Endothelial cell (in vitro differentiated cells): ENCODE data around the gene EDN2. TPM values are rescaled to one million over a fixed set of nuclear protein-coding genes. Genes with fewer than 3 reads are reported as not detected.

Experiments used
- DNase-seq: peaks from one replicate; pipeline ENCODE4 v3.0.0; 2021; ENCODE audit warnings: low spot score
- H3K27ac Mint-ChIP-seq: one replicate; pipeline ENCODE4 v1.8.0; 2021; ENCODE audit warnings: mixed read lengths, inconsistent platforms; ENCODE audit not compliant: unreplicated experiment
- H3K27me3 Mint-ChIP-seq: one replicate; pipeline ENCODE4 v1.8.0; 2021; ENCODE audit warnings: mild to moderate bottlenecking, moderate library complexity, mixed read lengths, inconsistent platforms; ENCODE audit not compliant: unreplicated experiment
- H3K36me3 Mint-ChIP-seq: one replicate; pipeline ENCODE4 v1.8.0; 2021; ENCODE audit warnings: mild to moderate bottlenecking, low read depth, mixed read lengths, inconsistent platforms; ENCODE audit not compliant: unreplicated experiment
- H3K4me1 Mint-ChIP-seq: one replicate; pipeline ENCODE4 v1.8.0; 2021; ENCODE audit warnings: mild to moderate bottlenecking, mixed read lengths, inconsistent platforms; ENCODE audit not compliant: unreplicated experiment
- H3K4me3 Mint-ChIP-seq: one replicate; pipeline ENCODE4 v1.8.0; 2021; ENCODE audit warnings: mild to moderate bottlenecking, mixed read lengths, inconsistent platforms; ENCODE audit not compliant: unreplicated experiment
- H3K9me3 Mint-ChIP-seq: one replicate; pipeline ENCODE4 v1.8.0; 2021; ENCODE audit warnings: mixed read lengths, inconsistent platforms; ENCODE audit not compliant: unreplicated experiment
- CTCF ChIP-seq: fragments of 200-600 bp; sonication (generic); IDR thresholded peaks from one replicate; pipeline ENCODE4 v1.5.0; 2021; ENCODE audit warnings: antibody characterized with exemption; ENCODE audit not compliant: unreplicated experiment
- total RNA-seq: library from RNA; stranded (reverse); fragmentation: NEBNext Ultra II Directional; extraction: Animal tissue kit (Norgen Biotek cat#: 25700); gene quantifications from one replicate; pipeline ENCODE4 v1.2.1, GENCODE V29; 2021; ENCODE audit not compliant: unreplicated experiment

The EDN2 gene
- total RNA-seq, 1 donor from 2014 or later = 0.21 TPM

DNA sequence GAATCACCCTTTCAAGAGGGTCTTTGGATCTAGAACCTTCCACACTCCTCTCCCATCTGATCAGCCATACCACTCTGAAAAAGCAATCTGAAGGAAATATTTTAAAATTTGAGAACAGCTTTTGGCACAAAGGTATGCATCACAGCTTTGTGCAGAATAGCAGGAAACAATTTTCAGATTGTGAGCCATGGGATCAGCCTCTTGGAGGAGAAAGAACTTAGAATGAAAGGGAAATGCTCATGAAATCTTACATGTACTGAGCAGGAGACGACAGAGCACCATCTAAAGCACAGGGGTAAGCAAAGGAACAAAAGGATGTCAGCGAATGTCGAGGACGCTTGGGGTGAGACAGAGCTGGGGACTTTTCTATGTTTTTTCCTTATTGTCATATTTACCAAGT is 54.4 kb downstream of the EDN2 start:
- Mint-ChIP-seq H3K36me3 (no peaks in the 10 kb centered on the region), H3K9me3 (no peaks in the 10 kb centered on the region), H3K4me1 (peaks cover 8% of the 10 kb centered on the region), H3K27ac (no peak overlapping the region), H3K4me3 (no peak overlapping the region), H3K27me3 (peaks cover 10% of the 10 kb centered on the region)
- no peak for TF ChIP-seq CTCF
- DNase-seq = no peak

GRCh38 chr1:41429641-41430035 is 54.8 kb downstream of the EDN2 start:
- H3K27me3 Mint-ChIP-seq = peaks cover 10% of the 10 kb centered on the region
- TF ChIP-seq CTCF = no peak
- H3K9me3 Mint-ChIP-seq = no peaks in the 10 kb centered on the region
- no peaks in the 10 kb centered on the region for H3K36me3 Mint-ChIP-seq
- peaks cover 8% of the 10 kb centered on the region for H3K4me1 Mint-ChIP-seq
- H3K4me3 Mint-ChIP-seq = no peak overlapping the region
- H3K27ac Mint-ChIP-seq = no peak overlapping the region
- no peak for DNase-seq

Other genes with a start within 250 kb of the EDN2 start
- 51.3 TPM for gene SCMH1, start 242.4 kb downstream of the EDN2 start, total RNA-seq
- gene FOXO6, start 123.2 kb downstream of the EDN2 start, total RNA-seq = 0.23 TPM